ENCODE results near the gene SMIM29.

The SMIM29 gene

GRCh38 chr6:34238585-34239499 is 10.0 kb downstream of the SMIM29 start:
- Histone ChIP-seq H3K27me3 (ENCODE audit: insufficient read depth, poor library complexity, severe bottlenecking) (no peaks in the 10 kb centered on the region), H3K27ac (replicated peaks) (peak overlapping the region; percentile 99), H3K4me3 (replicated peaks; ENCODE audit: insufficient read depth, low read length) (peak overlapping the region; percentile 55)
- no peak for TF ChIP-seq SPI1 (IDR thresholded peaks at IDR 0.05; ENCODE audit: borderline replicate concordance, low read depth)
- TF ChIP-seq POLR2AphosphoS5 (IDR thresholded peaks at IDR 0.05; ENCODE audit: low read depth), result no peak
- no peak for TF ChIP-seq GABPA (IDR thresholded peaks at IDR 0.05; ENCODE audit: low read depth)
- no peak for TF ChIP-seq REST (IDR thresholded peaks at IDR 0.05; ENCODE audit: insufficient replicate concordance, low read depth)
- DNase-seq (ENCODE audit: low read depth in 1 of 2, low spot score in 1 of 2), result no peak

- no peak for TF ChIP-seq CTCF (IDR thresholded peaks at IDR 0.05; ENCODE audit: insufficient read depth, low read length)
- TF ChIP-seq SPI1 (IDR thresholded peaks at IDR 0.05; ENCODE audit: borderline replicate concordance, low read depth), result peak; percentile 44; the same call in 1 of the 2 replicates
- TF ChIP-seq GABPA (IDR thresholded peaks at IDR 0.05; ENCODE audit: low read depth), result peak; percentile 50; the same call in 1 of the 2 replicates
- peak; percentile 83 for TF ChIP-seq POLR2AphosphoS5 (IDR thresholded peaks at IDR 0.05; ENCODE audit: low read depth)
- peak; percentile 17 for TF ChIP-seq REST (IDR thresholded peaks at IDR 0.05; ENCODE audit: insufficient replicate concordance, low read depth)
- Histone ChIP-seq H3K4me3 (replicated peaks; ENCODE audit: insufficient read depth, low read length) (peak overlapping the region; percentile 55), H3K27me3 (ENCODE audit: insufficient read depth, poor library complexity, severe bottlenecking) (no peaks in the 10 kb centered on the region), H3K27ac (replicated peaks) (peak overlapping the region; percentile 99)
- DNase-seq (ENCODE audit: low read depth in 1 of 2, low spot score in 1 of 2), result peak; percentile 80 to 81
These were observed 10.9 kb downstream of the SMIM29 start for GRCh38 chr6:34237722-34238584.

GRCh38 chr6:34237316-34237721 is 11.5 kb downstream of the SMIM29 start:
- Histone ChIP-seq H3K27me3 (ENCODE audit: insufficient read depth, poor library complexity, severe bottlenecking) (no peaks in the 10 kb centered on the region), H3K27ac (replicated peaks) (peak overlapping the region; percentile 99), H3K4me3 (replicated peaks; ENCODE audit: insufficient read depth, low read length) (peak overlapping the region; percentile 55)
- no peak for TF ChIP-seq CTCF (IDR thresholded peaks at IDR 0.05; ENCODE audit: insufficient read depth, low read length)
- TF ChIP-seq REST (IDR thresholded peaks at IDR 0.05; ENCODE audit: insufficient replicate concordance, low read depth), result no peak
- no peak for DNase-seq (ENCODE audit: low read depth in 1 of 2, low spot score in 1 of 2)

All from HL-60 (cell line).